KMS-11 (cell line): Measurements from ENCODE around the gene CRYBB3.
"Not testable (repeated sequence)": the region's sequence is repeated elsewhere in the genome, so short reads cannot be mapped to it uniquely, and the experiment has no call there.

Source experiments
- H2AFZ ChIP-seq: fragments of 200-600 bp; sonication (generic); 2 replicates; pipeline ENCODE4 v1.6.1; 2016; ENCODE audit warnings: antibody characterized with exemption, mixed run types, low read depth
- H3K27ac ChIP-seq: fragments of 200-600 bp; sonication (generic); 2 replicates; pipeline ENCODE4 v1.6.1; 2016; ENCODE audit warnings: mild to moderate bottlenecking, mixed run types
- H3K27me3 ChIP-seq: fragments of 200-600 bp; sonication (generic); 2 replicates; pipeline ENCODE4 v1.6.1; 2017; ENCODE audit warnings: mild to moderate bottlenecking, low read depth, mixed run types, moderate library complexity; ENCODE audit not compliant: insufficient read depth
- H3K36me3 ChIP-seq: fragments of 200-600 bp; sonication (generic); 2 replicates; pipeline ENCODE4 v1.6.1; 2017; ENCODE audit warnings: mild to moderate bottlenecking, mixed run types; ENCODE audit not compliant: insufficient read depth
- H3K4me1 ChIP-seq: fragments of 200-600 bp; sonication (generic); 2 replicates; pipeline ENCODE4 v1.6.1; 2016; ENCODE audit warnings: mild to moderate bottlenecking, low read depth, mixed run types; ENCODE audit not compliant: poor library complexity, severe bottlenecking
- H3K4me2 ChIP-seq: fragments of 200-600 bp; sonication (generic); 2 replicates; pipeline ENCODE4 v1.7.0; 2016; ENCODE audit warnings: mild to moderate bottlenecking, mixed run types
- H3K4me3 ChIP-seq: fragments of 200-600 bp; sonication (generic); IDR thresholded peaks from 2 replicates; pipeline ENCODE4 v1.6.1; 2017; ENCODE audit warnings: low read depth, low read length, mixed read lengths; ENCODE audit not compliant: insufficient read depth
- H3K79me2 ChIP-seq: fragments of 200-600 bp; sonication (generic); 2 replicates; pipeline ENCODE4 v1.6.1; 2016; ENCODE audit warnings: low read depth, mixed run types; ENCODE audit not compliant: insufficient read depth
- H3K9ac ChIP-seq: fragments of 200-600 bp; sonication (generic); 2 replicates; pipeline ENCODE4 v1.6.1; 2016; ENCODE audit warnings: mild to moderate bottlenecking, mixed run types
- H4K20me1 ChIP-seq: fragments of 200-600 bp; sonication (generic); 2 replicates; pipeline ENCODE4 v1.6.1; 2016; ENCODE audit warnings: mild to moderate bottlenecking, mixed run types; ENCODE audit not compliant: insufficient read depth
- CTCF ChIP-seq: fragments of 200-600 bp; sonication (generic); conservative IDR thresholded peaks from 2 replicates; pipeline ENCODE4 v1.6.1; 2017; ENCODE audit warnings: low read depth, mild to moderate bottlenecking, antibody characterized with exemption, low read length, moderate library complexity, mixed read lengths

Gene CRYBB3

GRCh38 chr22:25228822-25229221 is 29.2 kb downstream of the CRYBB3 start:
- no peak overlapping the region for H3K4me3 ChIP-seq
- no peaks in the 10 kb centered on the region for H4K20me1 ChIP-seq
- no peak overlapping the region for H3K27ac ChIP-seq
- no peaks in the 10 kb centered on the region for H3K27me3 ChIP-seq
- no peak overlapping the region for H3K4me2 ChIP-seq
- no peaks in the 10 kb centered on the region for H3K36me3 ChIP-seq
- H3K4me1 ChIP-seq = no peaks in the 10 kb centered on the region
- H3K79me2 ChIP-seq = no peaks in the 10 kb centered on the region
- H2AFZ ChIP-seq = no peak overlapping the region
- no peak overlapping the region for H3K9ac ChIP-seq
- TF ChIP-seq CTCF = no peak

- not testable (repeated sequence) for H3K36me3 ChIP-seq, H3K27me3 ChIP-seq, H3K4me1 ChIP-seq, H3K4me3 ChIP-seq, H3K4me2 ChIP-seq, H3K79me2 ChIP-seq, H4K20me1 ChIP-seq, H3K9ac ChIP-seq, H2AFZ ChIP-seq, H3K27ac ChIP-seq
Measured at GRCh38 chr22:25230760-25231159, 31.1 kb downstream of the CRYBB3 start.

- no peak for TF ChIP-seq CTCF
Measured at GRCh38 chr22:25232301-25232700, 32.6 kb downstream of the CRYBB3 start.

GRCh38 chr22:25233706-25234105 is 34.0 kb downstream of the CRYBB3 start:
- H3K27me3 ChIP-seq, H2AFZ ChIP-seq, H3K79me2 ChIP-seq, H3K4me3 ChIP-seq, H3K27ac ChIP-seq, H4K20me1 ChIP-seq, H3K4me1 ChIP-seq, H3K4me2 ChIP-seq, H3K9ac ChIP-seq, H3K36me3 ChIP-seq: not testable (repeated sequence)

More at GRCh38 chr22:25232301-25232700, 32.6 kb downstream of the CRYBB3 start:
- H3K9ac ChIP-seq = no peak overlapping the region
- no peaks in the 10 kb centered on the region for H3K79me2 ChIP-seq
- H4K20me1 ChIP-seq = no peaks in the 10 kb centered on the region
- no peak overlapping the region for H3K4me2 ChIP-seq
- no peak overlapping the region for H3K4me3 ChIP-seq
- no peak overlapping the region for H3K27ac ChIP-seq
- no peaks in the 10 kb centered on the region for H3K27me3 ChIP-seq
- no peaks in the 10 kb centered on the region for H3K36me3 ChIP-seq
- H2AFZ ChIP-seq = no peak overlapping the region
- no peaks in the 10 kb centered on the region for H3K4me1 ChIP-seq

GRCh38 chr22:25235547-25236290 is 36.1 kb downstream of the CRYBB3 start:
- H3K4me2 ChIP-seq = peak overlapping the region; percentile 49
- no peaks in the 10 kb centered on the region for H3K36me3 ChIP-seq
- no peak overlapping the region for H3K4me3 ChIP-seq
- no peaks in the 10 kb centered on the region for H3K4me1 ChIP-seq
- H3K27me3 ChIP-seq = no peaks in the 10 kb centered on the region
- no peak overlapping the region for H3K9ac ChIP-seq
- H3K27ac ChIP-seq = no peak overlapping the region
- H4K20me1 ChIP-seq = no peaks in the 10 kb centered on the region
- peak overlapping the region; percentile 99 for H2AFZ ChIP-seq
- H3K79me2 ChIP-seq = no peaks in the 10 kb centered on the region
- peak; percentile 79 for TF ChIP-seq CTCF
